Epithelial cell of esophagus (primary cell): ENCODE measurements around the gene FCHSD2.
"Not testable (repeated sequence)": the region's sequence is repeated elsewhere in the genome, so short reads cannot be mapped to it uniquely, and the experiment has no call there.

ENCODE experiments used
- DNase-seq: peaks from one replicate; pipeline ENCODE4 v3.0.0; 2010; ENCODE audit warnings: low read depth
- H3K4me3 ChIP-seq: 2 replicates; pipeline ENCODE4 v1.5.1; 2011; ENCODE audit warnings: mild to moderate bottlenecking, low read length, control low read depth
- CTCF ChIP-seq: IDR thresholded peaks from 2 replicates; pipeline ENCODE4 v1.5.1; 2011; ENCODE audit warnings: low read depth, mild to moderate bottlenecking, low read length, control low read depth, inconsistent platforms; ENCODE audit not compliant: insufficient read depth; ENCODE audit errors: missing control alignments

Gene FCHSD2

GRCh38 chr11:72859126-72859525 lies 283.0 kb downstream of the FCHSD2 start:
- no peak overlapping the region for H3K4me3 ChIP-seq
- TF ChIP-seq CTCF: no peak
- DNase-seq: peak; percentile 42

DNA sequence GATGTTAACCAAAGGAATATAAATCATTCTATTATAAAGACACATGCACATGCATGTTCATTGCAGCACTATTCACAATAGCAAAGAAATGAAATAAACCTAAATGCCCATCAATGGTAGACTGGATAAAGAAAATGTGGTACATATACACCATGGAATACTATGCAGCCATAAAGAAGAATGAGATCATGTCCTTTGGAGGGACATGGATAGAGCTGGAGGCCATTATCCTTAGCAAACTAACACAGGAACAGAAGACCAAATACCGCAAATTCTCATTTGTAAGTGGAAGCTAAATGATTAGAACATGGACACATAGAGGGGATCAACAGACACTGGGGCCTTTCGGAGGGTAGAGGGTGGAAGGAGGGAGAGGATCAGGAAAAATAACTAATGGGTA lies 283.9 kb downstream of the FCHSD2 start:
- not testable (repeated sequence) for H3K4me3 ChIP-seq, DNase-seq

DNA sequence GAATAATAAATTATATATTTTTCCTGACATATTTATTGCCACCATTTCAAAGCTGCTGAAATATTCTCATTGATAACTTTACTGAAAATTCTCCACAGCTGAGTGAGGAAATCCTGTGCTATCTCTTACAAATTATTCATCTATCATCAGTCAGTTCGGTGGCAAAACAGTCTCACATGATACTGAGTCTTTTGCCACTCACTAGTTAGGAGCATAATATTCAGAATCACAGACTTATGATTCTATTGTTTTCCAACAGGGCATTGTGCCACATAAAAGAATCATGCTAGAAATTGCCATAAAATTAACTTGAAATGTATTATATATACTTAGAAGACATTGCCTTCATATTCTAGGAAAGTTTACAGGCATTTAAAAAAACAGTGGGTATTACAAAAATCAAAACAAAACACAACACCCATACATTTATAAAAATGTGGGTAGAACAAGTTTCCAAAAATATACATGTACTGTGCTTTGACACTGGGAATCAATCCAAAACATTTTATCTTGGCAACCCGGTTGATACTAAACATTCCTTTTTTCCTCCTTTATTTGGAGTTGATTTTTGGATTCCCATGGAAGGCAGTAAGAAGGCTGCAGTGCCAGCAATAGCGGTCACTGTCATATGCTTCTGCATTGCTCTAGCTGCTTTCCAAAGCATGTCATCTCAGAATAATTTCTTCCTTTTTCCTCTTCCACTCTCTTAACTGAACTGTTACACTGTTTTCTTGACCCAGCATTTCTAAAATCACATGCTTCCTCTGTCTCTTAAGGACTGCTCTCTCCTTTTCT lies 285.4 kb downstream of the FCHSD2 start:
- peak; percentile 2 for TF ChIP-seq CTCF
- no peak overlapping the region for H3K4me3 ChIP-seq
- no peak for DNase-seq

DNA sequence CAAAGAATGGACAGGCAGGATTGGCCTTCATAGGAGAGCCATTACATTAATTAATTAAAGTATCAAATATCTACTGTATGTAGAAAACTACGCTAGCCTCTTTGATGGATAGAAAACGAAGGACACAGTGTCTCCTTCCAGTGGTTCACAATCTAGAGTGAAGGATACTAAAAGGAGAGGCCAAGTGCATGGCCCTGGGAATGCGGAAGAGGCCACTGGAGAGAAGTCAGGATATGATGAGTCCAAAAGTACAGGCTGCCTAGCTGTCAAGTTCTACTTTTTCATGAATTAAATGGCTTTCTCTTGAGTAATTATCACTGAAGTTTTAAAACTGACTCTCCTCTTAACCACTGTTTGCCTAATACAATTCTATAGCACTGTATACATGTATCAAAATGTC lies 286.1 kb downstream of the FCHSD2 start:
- no peak for TF ChIP-seq CTCF
- DNase-seq: no peak
- no peak overlapping the region for H3K4me3 ChIP-seq

DNA sequence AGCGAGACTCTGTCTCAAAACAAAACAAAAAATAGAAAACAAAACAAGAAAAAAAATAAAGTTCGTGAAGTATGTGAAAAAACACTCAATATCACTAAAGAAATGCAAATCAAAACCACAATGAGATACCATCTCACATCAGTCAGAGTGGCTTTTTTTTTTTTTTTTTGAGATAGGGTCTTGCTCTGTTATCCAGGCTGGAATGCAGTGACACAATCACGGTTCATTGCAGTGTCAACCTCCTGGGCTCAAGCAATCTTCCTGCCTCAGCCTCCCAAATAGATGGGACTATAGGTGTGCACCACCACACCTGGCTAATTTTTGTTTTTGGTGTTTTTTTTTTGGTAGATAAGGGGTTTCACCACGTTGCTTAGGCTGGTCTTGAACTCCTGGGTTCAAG lies 290.4 kb downstream of the FCHSD2 start:
- DNase-seq: no peak
- H3K4me3 ChIP-seq: no peak overlapping the region
- TF ChIP-seq CTCF: no peak

GRCh38 chr11:72850832-72851231 lies 291.3 kb downstream of the FCHSD2 start:
- TF ChIP-seq CTCF: no peak
- no peak overlapping the region for H3K4me3 ChIP-seq
- no peak for DNase-seq

DNA sequence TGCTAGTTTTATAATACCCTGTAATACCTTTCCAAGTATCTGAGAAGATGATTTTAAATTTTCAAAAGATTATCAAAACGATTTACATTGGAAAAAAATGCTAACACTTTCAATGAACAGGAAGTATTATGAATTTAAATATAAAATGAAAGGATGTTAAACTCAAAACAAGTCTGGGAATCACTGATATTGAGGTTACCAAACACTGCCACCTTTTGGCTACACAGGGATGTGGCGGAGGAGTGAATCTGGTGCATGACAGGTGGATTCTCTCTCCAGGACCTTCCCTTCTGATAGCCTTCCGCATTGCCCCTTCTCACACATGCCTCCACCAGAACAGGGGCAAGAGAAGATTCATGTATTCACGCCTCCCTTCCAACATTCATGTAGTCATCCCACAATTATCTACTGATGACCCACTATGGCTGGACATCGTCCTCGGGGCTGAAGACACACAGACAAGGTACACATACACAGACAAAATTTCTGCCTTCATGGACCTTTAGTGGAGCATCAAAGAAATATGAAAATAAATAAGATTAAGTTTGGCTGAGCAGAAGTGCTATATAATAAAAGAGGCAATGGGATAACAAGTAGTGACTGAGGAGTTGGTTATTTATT lies 293.2 kb downstream of the FCHSD2 start:
- peak; percentile 70 for DNase-seq
- peak; percentile 89 for TF ChIP-seq CTCF
- no peak overlapping the region for H3K4me3 ChIP-seq
